GM19324 (cell line): ENCODE measurements around the gene ANKRD50.

ENCODE experiments used
- ATAC-seq: cut with Tn5 transposase; IDR thresholded peaks from one replicate; pipeline ENCODE4 v1.9.1; 2021; ENCODE audit warnings: mild to moderate bottlenecking, moderate library complexity; ENCODE audit not compliant: unreplicated experiment, low FRiP score

ANKRD50 gene

GRCh38 chr4:124712372-124713184 is at the start of gene ANKRD50:
Gene ANKRD50 (minus strand): TSS chr4:124712732. CDS start chr4:124710511, 2,221 bp downstream.
- peak; percentile 83 for ATAC-seq

- ATAC-seq, result no peak
Measured at GRCh38 chr4:124757126-124757525, 44.6 kb upstream of the ANKRD50 start.

GRCh38 chr4:124754681-124755080 is 42.1 kb upstream of the ANKRD50 start:
- ATAC-seq, result no peak

- ATAC-seq, result no peak
Measured at GRCh38 chr4:124753941-124754581, 41.5 kb upstream of the ANKRD50 start.

- ATAC-seq, result no peak
Measured at GRCh38 chr4:124749421-124749820, 36.9 kb upstream of the ANKRD50 start.

- no peak for ATAC-seq
Measured at GRCh38 chr4:124748965-124749364, 36.4 kb upstream of the ANKRD50 start.

GRCh38 chr4:124745985-124746801 is 33.7 kb upstream of the ANKRD50 start:
- ATAC-seq, result no peak

- ATAC-seq, result no peak
Measured at GRCh38 chr4:124743711-124744110, 31.2 kb upstream of the ANKRD50 start.

- ATAC-seq, result no peak
Measured at GRCh38 chr4:124740501-124740900, 28.0 kb upstream of the ANKRD50 start.

- no peak for ATAC-seq
Measured at GRCh38 chr4:124738994-124739393, 26.5 kb upstream of the ANKRD50 start.

- ATAC-seq, result no peak
Measured at GRCh38 chr4:124737619-124738018, 25.1 kb upstream of the ANKRD50 start.

GRCh38 chr4:124736526-124736925 is 24.0 kb upstream of the ANKRD50 start:
- ATAC-seq, result no peak

GRCh38 chr4:124727331-124727890 is 14.9 kb upstream of the ANKRD50 start:
- no peak for ATAC-seq

- no peak for ATAC-seq
Measured at GRCh38 chr4:124726269-124726668, 13.7 kb upstream of the ANKRD50 start.

- no peak for ATAC-seq
Measured at GRCh38 chr4:124722071-124722470, 9.5 kb upstream of the ANKRD50 start.

GRCh38 chr4:124717101-124717500 is 4.6 kb upstream of the ANKRD50 start:
- ATAC-seq, result no peak

GRCh38 chr4:124713185-124713592 is 657 bp upstream of the ANKRD50 start:
- peak; percentile 20 for ATAC-seq

- peak; percentile 21 for ATAC-seq
Measured at GRCh38 chr4:124711471-124712371, 811 bp downstream of the ANKRD50 start.

- ATAC-seq, result no peak
Measured at GRCh38 chr4:124710911-124711310, 1.6 kb downstream of the ANKRD50 start.
